DOHH2 (cell line): ENCODE data around the gene DCTN5.

ENCODE experiments used
- H3F3A ChIP-seq: fragments of 200-600 bp; sonication (generic), shearing (Covaris generic); 2 replicates; pipeline ENCODE4 v1.6.0; 2016; ENCODE audit warnings: antibody characterized with exemption, mild to moderate bottlenecking; ENCODE audit not compliant: control insufficient read depth, insufficient read depth
- H3K27ac ChIP-seq: fragments of 200-600 bp; sonication (generic); 2 replicates; pipeline ENCODE4 v1.5.1; 2014; ENCODE audit warnings: low read depth, mild to moderate bottlenecking, low read length, moderate library complexity
- H3K27me3 ChIP-seq: fragments of 200-600 bp; sonication (generic); 2 replicates; pipeline ENCODE4 v1.6.1; 2014; ENCODE audit warnings: mild to moderate bottlenecking, low read length, mixed read lengths; ENCODE audit not compliant: control insufficient read depth
- H3K36me3 ChIP-seq: fragments of 200-600 bp; sonication (generic); 2 replicates; pipeline ENCODE4 v1.6.1; 2014; ENCODE audit warnings: mild to moderate bottlenecking, low read length, moderate library complexity, mixed read lengths; ENCODE audit not compliant: control insufficient read depth
- H3K4me1 ChIP-seq: fragments of 200-600 bp; sonication (generic); 2 replicates; pipeline ENCODE4 v1.6.1; 2014; ENCODE audit warnings: mild to moderate bottlenecking, low read length, mixed read lengths; ENCODE audit not compliant: control insufficient read depth
- H3K4me2 ChIP-seq: fragments of 200-600 bp; sonication (generic); 2 replicates; pipeline ENCODE4 v1.6.0; 2014; ENCODE audit warnings: mild to moderate bottlenecking, low read length, moderate library complexity
- H3K4me3 ChIP-seq: fragments of 200-600 bp; sonication (generic); 2 replicates; pipeline ENCODE4 v1.5.1; 2014; ENCODE audit warnings: mild to moderate bottlenecking, low read length, mixed read lengths
- H3K79me2 ChIP-seq: fragments of 200-600 bp; sonication (generic); 2 replicates; pipeline ENCODE4 v1.6.1; 2014; ENCODE audit warnings: mild to moderate bottlenecking, low read length, mixed read lengths; ENCODE audit not compliant: control insufficient read depth
- H3K9me2 ChIP-seq: fragments of 200-600 bp; sonication (generic); replicated peaks from 2 replicates; pipeline ENCODE4 v1.6.1; 2014; ENCODE audit warnings: mild to moderate bottlenecking, low read length, mixed read lengths; ENCODE audit not compliant: control insufficient read depth
- H3K9me3 ChIP-seq: fragments of 200-600 bp; sonication (generic); 2 replicates; pipeline ENCODE4 v1.6.1; 2014; ENCODE audit warnings: antibody characterized with exemption, low read length, mixed read lengths; ENCODE audit not compliant: control insufficient read depth, insufficient read depth
- H4K20me1 ChIP-seq: fragments of 200-600 bp; sonication (generic); 2 replicates; pipeline ENCODE4 v1.6.0; 2014; ENCODE audit warnings: low read depth, mild to moderate bottlenecking, antibody characterized with exemption, low read length, moderate library complexity; ENCODE audit not compliant: control insufficient read depth, insufficient read depth
- CTCF ChIP-seq: fragments of 200-600 bp; sonication (generic); IDR thresholded peaks from one replicate; pipeline ENCODE4 v1.5.1; 2014; ENCODE audit warnings: antibody characterized with exemption, mild to moderate bottlenecking, low read depth, low read length; ENCODE audit not compliant: poor library complexity, severe bottlenecking
- EZH2phosphoT487 ChIP-seq: fragments of 200-600 bp; sonication (generic); IDR thresholded peaks from 2 replicates; pipeline ENCODE4 v1.6.1; 2017; ENCODE audit warnings: borderline replicate concordance, mild to moderate bottlenecking, antibody characterized with exemption, low read length, moderate library complexity, mixed read lengths

Gene DCTN5

GRCh38 chr16:23666571-23667354 lies 25.5 kb downstream of the DCTN5 start:
- peaks cover 12% of the 10 kb centered on the region for H3K4me1 ChIP-seq
- no peak overlapping the region for H3K4me3 ChIP-seq
- peaks cover 88% of the 10 kb centered on the region for H3K36me3 ChIP-seq
- H3K27me3 ChIP-seq, result no peaks in the 10 kb centered on the region
- no peak overlapping the region for H3K27ac ChIP-seq
- H3K79me2 ChIP-seq, result no peaks in the 10 kb centered on the region
- H3K9me3 ChIP-seq, result no peaks in the 10 kb centered on the region
- H3K4me2 ChIP-seq, result no peak overlapping the region
- no peak for TF ChIP-seq CTCF
- no peak for TF ChIP-seq EZH2phosphoT487
- H4K20me1 ChIP-seq, result no peaks in the 10 kb centered on the region
- no peaks in the 10 kb centered on the region for H3K9me2 ChIP-seq
- no peaks in the 10 kb centered on the region for H3F3A ChIP-seq

GRCh38 chr16:23667355-23667659 lies 26.0 kb downstream of the DCTN5 start:
- H3K27me3 ChIP-seq, result no peaks in the 10 kb centered on the region
- H3K9me2 ChIP-seq, result no peaks in the 10 kb centered on the region
- H3K4me2 ChIP-seq, result no peak overlapping the region
- H4K20me1 ChIP-seq, result no peaks in the 10 kb centered on the region
- no peak overlapping the region for H3K27ac ChIP-seq
- H3K4me3 ChIP-seq, result no peak overlapping the region
- H3K9me3 ChIP-seq, result no peaks in the 10 kb centered on the region
- H3K4me1 ChIP-seq, result peaks cover 12% of the 10 kb centered on the region
- no peaks in the 10 kb centered on the region for H3K79me2 ChIP-seq
- TF ChIP-seq CTCF (no peak), EZH2phosphoT487 (no peak)
- H3K36me3 ChIP-seq, result peaks cover 86% of the 10 kb centered on the region
- no peaks in the 10 kb centered on the region for H3F3A ChIP-seq

- Histone ChIP-seq H3K79me2 (no peaks in the 10 kb centered on the region), H3K4me3 (no peak overlapping the region), H3F3A (no peaks in the 10 kb centered on the region), H3K4me1 (peaks cover 12% of the 10 kb centered on the region), H3K36me3 (peaks cover 77% of the 10 kb centered on the region), H3K4me2 (no peak overlapping the region), H3K9me2 (no peaks in the 10 kb centered on the region), H3K27me3 (no peaks in the 10 kb centered on the region), H3K9me3 (no peaks in the 10 kb centered on the region), H3K27ac (no peak overlapping the region), H4K20me1 (no peaks in the 10 kb centered on the region)
- no peak for TF ChIP-seq EZH2phosphoT487
- no peak for TF ChIP-seq CTCF
Measured at GRCh38 chr16:23668225-23668624, 27.0 kb downstream of the DCTN5 start.
